HFF-Myc (cell line): ENCODE results near the gene PLA2G12A.
A peak's percentile ranks its signal among the peaks of the same experiment; 100 is the strongest.

ENCODE experiments used
- DNase-seq: peaks from one replicate; pipeline ENCODE4 v3.0.0-alpha.2; 2011; ENCODE audit warnings: low read depth; ENCODE audit errors: extremely low read depth
- H3K4me3 ChIP-seq: replicated peaks from 2 replicates; pipeline ENCODE4 v1.5.1; 2011; ENCODE audit warnings: low read depth, mild to moderate bottlenecking, control low read depth, low read length
- CTCF ChIP-seq: IDR thresholded peaks from 2 replicates; pipeline ENCODE4 v1.5.1; 2012; ENCODE audit warnings: mild to moderate bottlenecking, low read depth, low read length, control low read depth; ENCODE audit errors: missing control alignments

PLA2G12A gene

GRCh38 chr4:109745830-109746229 lies 16.0 kb upstream of the PLA2G12A start:
- DNase-seq = no peak
- TF ChIP-seq CTCF = no peak
- H3K4me3 ChIP-seq = no peak overlapping the region

- no peak overlapping the region for H3K4me3 ChIP-seq
- TF ChIP-seq CTCF = no peak
- no peak for DNase-seq
Measured at GRCh38 chr4:109739547-109739946, 9.7 kb upstream of the PLA2G12A start.

GRCh38 chr4:109738104-109738872 lies 8.4 kb upstream of the PLA2G12A start:
- no peak for DNase-seq
- no peak for TF ChIP-seq CTCF
- H3K4me3 ChIP-seq = no peak overlapping the region

GRCh38 chr4:109735566-109736365 lies 5.9 kb upstream of the PLA2G12A start:
- DNase-seq = no peak
- no peak overlapping the region for H3K4me3 ChIP-seq
- no peak for TF ChIP-seq CTCF

- no peak for DNase-seq
- no peak overlapping the region for H3K4me3 ChIP-seq
- no peak for TF ChIP-seq CTCF
Measured at GRCh38 chr4:109733728-109734127, 3.9 kb upstream of the PLA2G12A start.

GRCh38 chr4:109730619-109731545 lies 1.0 kb upstream of the PLA2G12A start:
- H3K4me3 ChIP-seq = peak overlapping the region; percentile 78
- no peak for TF ChIP-seq CTCF
- no peak for DNase-seq
